ENCODE measurements around the gene C11orf91. TPM values are rescaled to one million over a fixed set of nuclear protein-coding genes. Genes with fewer than 3 reads are reported as not detected.

The C11orf91 gene
- total and polyA plus RNA-seq, 2 of the 4 experiments (the other 2 are of a cell fraction) = 0.10 TPM; not detected in 1

- H4K5ac ChIP-seq (ENCODE audit: low read depth, low read length) = no peak overlapping the region
- H3K14ac ChIP-seq (replicated peaks; ENCODE audit: low read depth, low read length) = no peak overlapping the region
- intact Hi-C loops (cut with micrococcal nuclease) (no loop called here), in situ Hi-C loops (cut with MboI; ENCODE audit: low sequenced_read_pairs) (no loop called here), dilution Hi-C loops (cut with HindIII; ENCODE audit: low sequenced_read_pairs, unreplicated experiment) (no loop called here)
- H3K9ac ChIP-seq (ENCODE audit: low read depth, low read length) = no peak overlapping the region
- no peak overlapping the region for H3K23ac ChIP-seq (ENCODE audit: low read depth, low read length)
- no peak overlapping the region for H3K27ac ChIP-seq (ENCODE audit: insufficient read depth, low read length)
- no peak overlapping the region for H3K18ac ChIP-seq (ENCODE audit: low read depth, low read length)
- no peaks in the 10 kb centered on the region for H3K9me3 ChIP-seq (ENCODE audit: control insufficient read depth, insufficient read depth, low read length)
- H2AFZ ChIP-seq (replicated peaks; ENCODE audit: low read length, poor library complexity) = no peak overlapping the region
- no CpG with 5 or more reads among the region's 5 CpGs for WGBS, 2 experiments (ENCODE audit: extremely low coverage in 2 of 2, insufficient read length in 1 of 2)
- H3K36me3 ChIP-seq (ENCODE audit: control insufficient read depth, insufficient read depth, low read length) = no peaks in the 10 kb centered on the region
- H2AK9ac ChIP-seq (replicated peaks; ENCODE audit: low read depth, low read length, poor library complexity) = no peak overlapping the region
- POLR2A ChIA-PET (ENCODE audit: unreplicated experiment) = no interaction called here
- no peaks in the 10 kb centered on the region for H3K4me1 ChIP-seq (ENCODE audit: control insufficient read depth, insufficient read depth, low read length)
- H4K8ac ChIP-seq (ENCODE audit: low read depth in 2 of 2, low read length in 2 of 2) = no peak overlapping the region
- H2BK5ac ChIP-seq (ENCODE audit: low read depth, low read length, poor library complexity, severe bottlenecking) = no peak overlapping the region
- H3K56ac ChIP-seq (ENCODE audit: extremely low read depth, insufficient read depth, low read length) = no peak overlapping the region
- ATAC-seq (ENCODE audit: low read depth) = no peak
- H3K79me1 ChIP-seq (ENCODE audit: low read depth in 1 of 2, low read length in 2 of 2) = no peaks in the 10 kb centered on the region
- H2BK20ac ChIP-seq (ENCODE audit: low read depth, low read length) = no peak overlapping the region
- no peak overlapping the region for H3K4ac ChIP-seq (ENCODE audit: low read depth, low read length)
- H2AK5ac ChIP-seq (ENCODE audit: low read depth, low read length) = no peak overlapping the region
- H3K4me3 ChIP-seq (ENCODE audit: insufficient read depth, low read depth, low read length) = no peak overlapping the region
- H3K9me1 ChIP-seq (ENCODE audit: insufficient read depth, low read length) = 0 out of 2 replicates have a peak, but pooled peaks cover 2% of the 10 kb centered on the region
- no peaks in the 10 kb centered on the region for H3K27me3 ChIP-seq (ENCODE audit: control insufficient read depth, insufficient read depth, low read length)
- no peaks in the 10 kb centered on the region for H4K20me1 ChIP-seq (ENCODE audit: insufficient read depth, low read length)
- no peak overlapping the region for H2BK15ac ChIP-seq (ENCODE audit: low read depth, low read length)
- CTCF ChIA-PET = no interaction called here
- no peak for DNase-seq
- H2BK120ac ChIP-seq (ENCODE audit: low read depth, low read length) = no peak overlapping the region
- BruUV-seq (replicated peaks) = no TSS peak
- no peak overlapping the region for H4K91ac ChIP-seq (ENCODE audit: insufficient read depth, low read depth, low read length)
- no peak overlapping the region for H3K4me2 ChIP-seq (ENCODE audit: low read depth, low read length)
- TF ChIP-seq NFE2L2 (IDR thresholded peaks at IDR 0.05; ENCODE audit: low read depth, low read length) = no peak
- no peak for TF ChIP-seq MXI1 (IDR thresholded peaks at IDR 0.05; ENCODE audit: borderline replicate concordance, low read depth, low read length)
- TF ChIP-seq MAFK (IDR thresholded peaks at IDR 0.05; ENCODE audit: low read depth, low read length) = no peak
- TF ChIP-seq CHD1 (IDR thresholded peaks at IDR 0.05; ENCODE audit: low read depth, low read length) = no peak
- no peak for TF ChIP-seq RCOR1 (IDR thresholded peaks at IDR 0.05; ENCODE audit: insufficient replicate concordance, low read length)
- no peak for TF ChIP-seq SMC3 (IDR thresholded peaks at IDR 0.05; ENCODE audit: low read depth, low read length)
- TF ChIP-seq, protein P1, sequence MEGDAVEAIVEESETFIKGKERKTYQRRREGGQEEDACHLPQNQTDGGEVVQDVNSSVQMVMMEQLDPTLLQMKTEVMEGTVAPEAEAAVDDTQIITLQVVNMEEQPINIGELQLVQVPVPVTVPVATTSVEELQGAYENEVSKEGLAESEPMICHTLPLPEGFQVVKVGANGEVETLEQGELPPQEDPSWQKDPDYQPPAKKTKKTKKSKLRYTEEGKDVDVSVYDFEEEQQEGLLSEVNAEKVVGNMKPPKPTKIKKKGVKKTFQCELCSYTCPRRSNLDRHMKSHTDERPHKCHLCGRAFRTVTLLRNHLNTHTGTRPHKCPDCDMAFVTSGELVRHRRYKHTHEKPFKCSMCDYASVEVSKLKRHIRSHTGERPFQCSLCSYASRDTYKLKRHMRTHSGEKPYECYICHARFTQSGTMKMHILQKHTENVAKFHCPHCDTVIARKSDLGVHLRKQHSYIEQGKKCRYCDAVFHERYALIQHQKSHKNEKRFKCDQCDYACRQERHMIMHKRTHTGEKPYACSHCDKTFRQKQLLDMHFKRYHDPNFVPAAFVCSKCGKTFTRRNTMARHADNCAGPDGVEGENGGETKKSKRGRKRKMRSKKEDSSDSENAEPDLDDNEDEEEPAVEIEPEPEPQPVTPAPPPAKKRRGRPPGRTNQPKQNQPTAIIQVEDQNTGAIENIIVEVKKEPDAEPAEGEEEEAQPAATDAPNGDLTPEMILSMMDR (conservative IDR thresholded peaks at IDR 0.05; ENCODE audit: low read depth, low read length) = no peak
- no peak for TF ChIP-seq USF2 (IDR thresholded peaks at IDR 0.05; ENCODE audit: low read depth, low read length)
- no peak for TF ChIP-seq RAD21 (IDR thresholded peaks at IDR 0.05; ENCODE audit: low read length)
- TF ChIP-seq POLR2A (IDR thresholded peaks at IDR 0.05; ENCODE audit: low read depth, low read length) = no peak
- no peak for TF ChIP-seq RFX5 (IDR thresholded peaks at IDR 0.05; ENCODE audit: low read depth, low read length)
- no peak for TF ChIP-seq MAZ (IDR thresholded peaks at IDR 0.05; ENCODE audit: borderline replicate concordance, low read depth, low read length)
- TF ChIP-seq CEBPB (IDR thresholded peaks at IDR 0.05; ENCODE audit: low read depth, low read length) = no peak
- no peak for TF ChIP-seq FOS (IDR thresholded peaks at IDR 0.05; ENCODE audit: low read depth, low read length)
- no peak for TF ChIP-seq BHLHE40 (IDR thresholded peaks at IDR 0.05; ENCODE audit: low read depth, low read length)
- TF ChIP-seq ELK1 (IDR thresholded peaks at IDR 0.05; ENCODE audit: borderline replicate concordance, low read depth, low read length) = no peak
Measured at GRCh38 chr11:33659370-33660139, 41.1 kb downstream of the C11orf91 start.

All from IMR-90 (cell line).